Measurements from ENCODE around the gene B4GALT5.

B4GALT5 gene

GRCh38 chr20:49690899-49691620 lies 22.6 kb downstream of the B4GALT5 start:
- in situ Hi-C loops (cut with MboI; ENCODE audit: low sequenced_read_pairs, unreplicated experiment): no loop called here
- no peak for DNase-seq (ENCODE audit: low spot score)
- no peak for TF ChIP-seq CTCF (IDR thresholded peaks at IDR 0.05; ENCODE audit: borderline replicate concordance, control extremely low read depth, extremely low read depth, insufficient read depth, missing control alignments)

DNA sequence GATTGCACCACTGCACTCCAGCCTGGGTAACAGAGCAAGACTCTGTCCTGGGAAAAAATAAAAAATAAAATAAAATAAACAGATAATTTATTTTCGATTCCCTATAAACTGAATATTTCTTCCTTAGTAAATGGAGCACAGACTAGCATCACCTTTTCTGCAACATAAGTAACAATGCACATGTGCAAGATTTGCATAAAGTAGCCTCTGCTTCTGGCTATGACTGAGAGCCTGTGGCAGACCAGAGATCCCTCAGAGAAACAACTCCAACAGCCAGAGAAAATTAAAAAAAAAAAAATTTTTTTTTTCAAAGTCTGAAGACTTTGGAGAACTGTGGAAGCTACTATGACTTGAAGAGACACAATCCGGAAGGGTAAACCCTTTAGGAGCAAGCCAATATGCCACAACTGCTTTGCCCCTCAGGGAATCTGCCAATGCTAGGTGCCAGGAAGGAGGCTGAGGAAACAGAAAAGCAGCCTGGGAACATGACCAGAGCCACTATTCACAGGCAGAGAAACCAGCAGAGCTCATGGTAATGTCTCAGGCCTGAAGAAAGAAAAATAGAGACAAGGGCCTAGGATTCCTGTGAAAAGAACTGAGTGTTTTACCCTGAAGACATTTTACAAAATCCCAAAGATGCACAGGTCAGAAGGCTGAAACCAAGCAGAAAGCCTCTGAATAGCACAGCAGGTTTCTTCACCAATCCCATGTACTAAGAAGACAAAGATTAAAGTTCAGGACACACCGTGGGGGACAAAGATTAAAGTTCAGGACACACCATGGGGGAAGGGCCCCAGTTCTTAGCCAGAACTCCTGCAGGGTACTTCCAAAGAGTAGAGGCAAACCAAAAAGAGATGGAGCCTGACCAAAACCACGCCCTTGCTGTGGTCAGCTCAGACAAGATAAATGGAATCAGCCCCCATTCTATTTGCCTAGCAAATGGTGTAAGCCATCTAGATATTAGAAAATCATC lies 25.8 kb downstream of the B4GALT5 start:
- TF ChIP-seq CTCF (IDR thresholded peaks at IDR 0.05; ENCODE audit: borderline replicate concordance, control extremely low read depth, extremely low read depth, insufficient read depth, missing control alignments): no peak
- no peak for DNase-seq (ENCODE audit: low spot score)
- in situ Hi-C loops (cut with MboI; ENCODE audit: low sequenced_read_pairs, unreplicated experiment): no loop called here

GRCh38 chr20:49685809-49686208 lies 27.9 kb downstream of the B4GALT5 start:
- in situ Hi-C loops (cut with MboI; ENCODE audit: low sequenced_read_pairs, unreplicated experiment): no loop called here
- no peak for TF ChIP-seq CTCF (IDR thresholded peaks at IDR 0.05; ENCODE audit: borderline replicate concordance, control extremely low read depth, extremely low read depth, insufficient read depth, missing control alignments)
- DNase-seq (ENCODE audit: low spot score): no peak

DNA sequence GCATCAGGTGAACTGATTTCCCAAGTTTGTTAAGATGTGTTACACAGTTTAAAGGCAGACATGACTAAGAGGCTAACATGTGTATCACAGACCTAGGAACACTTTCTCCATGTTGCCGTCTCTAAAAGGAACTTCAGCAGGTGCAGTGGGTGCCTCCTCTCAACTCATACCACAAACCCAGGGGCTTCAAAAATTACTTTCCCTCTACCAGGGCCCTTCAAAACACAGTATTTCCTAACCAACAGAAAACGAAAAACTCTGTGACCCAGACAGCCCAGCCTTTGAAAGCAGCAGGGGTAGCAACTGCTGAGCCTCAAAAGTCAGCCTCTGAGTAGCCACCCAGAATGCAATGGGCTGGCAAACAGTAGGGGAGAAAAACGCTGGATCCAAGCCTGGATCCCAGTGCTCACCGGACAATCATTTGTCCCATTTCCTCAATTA lies 28.5 kb downstream of the B4GALT5 start:
- TF ChIP-seq CTCF (IDR thresholded peaks at IDR 0.05; ENCODE audit: borderline replicate concordance, control extremely low read depth, extremely low read depth, insufficient read depth, missing control alignments): no peak
- DNase-seq (ENCODE audit: low spot score): no peak
- in situ Hi-C loops (cut with MboI; ENCODE audit: low sequenced_read_pairs, unreplicated experiment): no loop called here

GRCh38 chr20:49684335-49684997 lies 29.2 kb downstream of the B4GALT5 start:
- TF ChIP-seq CTCF (IDR thresholded peaks at IDR 0.05; ENCODE audit: borderline replicate concordance, control extremely low read depth, extremely low read depth, insufficient read depth, missing control alignments): no peak
- no peak for DNase-seq (ENCODE audit: low spot score)
- in situ Hi-C loops (cut with MboI; ENCODE audit: low sequenced_read_pairs, unreplicated experiment): no loop called here

DNA sequence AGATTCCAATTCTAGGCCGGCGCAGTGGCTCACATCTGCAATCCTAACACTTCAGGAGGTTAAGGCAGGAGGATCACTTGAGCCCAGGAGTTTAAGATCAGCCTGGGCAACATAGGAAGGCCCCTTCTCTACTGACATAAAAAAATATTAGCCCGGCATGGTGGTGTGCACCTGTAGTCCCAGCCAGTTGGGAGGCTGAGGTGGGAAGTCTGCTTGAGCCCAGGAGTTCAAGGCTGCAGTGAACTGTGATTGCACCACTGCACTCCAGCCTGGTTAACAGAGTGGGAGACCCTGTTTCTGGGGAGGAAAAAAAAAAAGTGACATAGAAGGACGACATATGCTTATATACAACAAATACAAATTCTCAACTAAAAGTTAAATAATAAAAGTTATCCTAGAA lies 30.9 kb downstream of the B4GALT5 start:
- DNase-seq (ENCODE audit: low spot score): no peak
- in situ Hi-C loops (cut with MboI; ENCODE audit: low sequenced_read_pairs, unreplicated experiment): no loop called here
- TF ChIP-seq CTCF (IDR thresholded peaks at IDR 0.05; ENCODE audit: borderline replicate concordance, control extremely low read depth, extremely low read depth, insufficient read depth, missing control alignments): no peak
